Stomach (tissue), 9 donors: ENCODE results near the gene ADAM15. TPM values are rescaled to one million over a fixed set of nuclear protein-coding genes. Genes with fewer than 3 reads are reported as not detected.

Source experiments
- DNase-seq, 2 donors: peaks; one replicate each; pipeline versions ENCODE4 v3.0.0 to v3.0.0-alpha.2; 2013 to 2019
- H3K27ac ChIP-seq, 5 donors: fragments of 200-600 bp in 4 of 5; sonication (generic) in 4 of 5; one replicate each; pipeline ENCODE4 v1.5.1; 2013 to 2019; ENCODE audit warnings: mild to moderate bottlenecking in 1 of 5, moderate library complexity in 1 of 5
- H3K27me3 ChIP-seq, 3 donors: fragments of 200-600 bp; sonication (generic); one replicate each; pipeline ENCODE4 v1.5.1; 2017 to 2019; ENCODE audit warnings: mixed run types in 1 of 3
- H3K36me3 ChIP-seq, 4 donors: fragments of 200-600 bp; sonication (generic); 1 replicate in 3 of 4; 2 replicates in 1 of 4; pipeline ENCODE4 v1.5.1; 2016 to 2019
- H3K4me1 ChIP-seq, 4 donors: fragments of 200-600 bp; sonication (generic); one replicate each; pipeline ENCODE4 v1.5.1; 2016 to 2019
- H3K4me3 ChIP-seq, 4 donors: fragments of 200-600 bp; sonication (generic) in 3 of 4; one replicate each; pipeline ENCODE4 v1.5.1; 2016 to 2019; ENCODE audit warnings: mild to moderate bottlenecking in 1 of 4
- H3K9me3 ChIP-seq, 4 donors: fragments of 200-600 bp; sonication (generic); one replicate each; pipeline ENCODE4 v1.5.1; 2016 to 2019
- EP300 ChIP-seq: sonication (generic); formaldehyde crosslinking; IDR thresholded peaks from one replicate; pipeline ENCODE4 v1.6.1; 2017; ENCODE audit warnings: antibody characterized with exemption
- POLR2A ChIP-seq, 4 donors: fragments of 450-650 bp; IDR thresholded peaks; one replicate each; pipeline ENCODE4 v1.6.1; 2016; ENCODE audit warnings: antibody characterized with exemption in 4 of 4, control low read depth in 2 of 4, mild to moderate bottlenecking in 1 of 4, moderate library complexity in 1 of 4
- POLR2AphosphoS5 ChIP-seq, 3 donors: sonication (generic); formaldehyde crosslinking; IDR thresholded peaks; one replicate each; pipeline ENCODE4 v1.6.1; 2016; ENCODE audit warnings: antibody characterized with exemption in 3 of 3
- WGBS, 5 donors: extraction: QIAGEN DNeasy Blood & Tissue Kit in 3 of 5; methylation state at CpG; one replicate each; pipeline versions ENCODE4 v1.1.5 to v1.1.7; 2013 to 2018; 5-methylcytosine and 5-hydroxymethylcytosine counted together
- intact Hi-C: fragments of 100-400 bp; cut with DNase I; formaldehyde crosslinking; loops from one replicate; pipeline ENCODE4 v1.15.1; 2023; ENCODE audit warnings: low total_unique reads
- polyA plus RNA-seq, 3 donors: library from polyadenylated mRNA; stranded (reverse); fragments of 200-250 nt; gene quantifications; one replicate each; pipeline ENCODE4 v1.2.3, GENCODE V29; 2013
- total RNA-seq, 5 donors: library from RNA; depleted of rRNA; stranded (reverse); fragments of >200 nt; gene quantifications; one replicate each; pipeline versions ENCODE4 v1.1.0 to v1.2.3, GENCODE V29; 2014 to 2016
- TF ChIP-seq, protein P1 (sequence below), 7 experiments: fragments of 450-650 bp in 4 of 7; fragments of 200-600 bp in 3 of 7; sonication (generic) in 3 of 7; IDR thresholded peaks; one replicate each; pipeline ENCODE4 v1.5.1; 2016 to 2019; ENCODE audit warnings: antibody characterized with exemption in 7 of 7, control low read depth in 2 of 7, mild to moderate bottlenecking in 1 of 7
- donor health status: healthy with polysubstance abuse.
- donor health status: Bipolar disorder and iron deficiency.
- donor health status: healthy.

The ADAM15 gene
- total and polyA plus RNA-seq, 8 donors = 56.2 to 335 (median 154) TPM

- Histone ChIP-seq H3K4me3 (no peak overlapping the region), H3K27ac (no peak overlapping the region), H3K27me3 (peaks cover 0 to 3% (median 1%) of the 10 kb centered on the region in 3 donors), H3K9me3 (no peaks in the 10 kb centered on the region), H3K4me1 (peaks cover 19 to 34% (median 28%) of the 10 kb centered on the region in 4 donors), H3K36me3 (peaks cover 0 to 11% (median 8%) of the 10 kb centered on the region in 4 donors)
- DNase-seq = no peak
- intact Hi-C loops = no loop called here
- TF ChIP-seq EP300 = no peak
- no peak for TF ChIP-seq POLR2A (IDR thresholded peaks at IDR 0.05)
- no peak for TF ChIP-seq POLR2AphosphoS5 (IDR thresholded peaks at IDR 0.05)
- TF ChIP-seq, protein P1, sequence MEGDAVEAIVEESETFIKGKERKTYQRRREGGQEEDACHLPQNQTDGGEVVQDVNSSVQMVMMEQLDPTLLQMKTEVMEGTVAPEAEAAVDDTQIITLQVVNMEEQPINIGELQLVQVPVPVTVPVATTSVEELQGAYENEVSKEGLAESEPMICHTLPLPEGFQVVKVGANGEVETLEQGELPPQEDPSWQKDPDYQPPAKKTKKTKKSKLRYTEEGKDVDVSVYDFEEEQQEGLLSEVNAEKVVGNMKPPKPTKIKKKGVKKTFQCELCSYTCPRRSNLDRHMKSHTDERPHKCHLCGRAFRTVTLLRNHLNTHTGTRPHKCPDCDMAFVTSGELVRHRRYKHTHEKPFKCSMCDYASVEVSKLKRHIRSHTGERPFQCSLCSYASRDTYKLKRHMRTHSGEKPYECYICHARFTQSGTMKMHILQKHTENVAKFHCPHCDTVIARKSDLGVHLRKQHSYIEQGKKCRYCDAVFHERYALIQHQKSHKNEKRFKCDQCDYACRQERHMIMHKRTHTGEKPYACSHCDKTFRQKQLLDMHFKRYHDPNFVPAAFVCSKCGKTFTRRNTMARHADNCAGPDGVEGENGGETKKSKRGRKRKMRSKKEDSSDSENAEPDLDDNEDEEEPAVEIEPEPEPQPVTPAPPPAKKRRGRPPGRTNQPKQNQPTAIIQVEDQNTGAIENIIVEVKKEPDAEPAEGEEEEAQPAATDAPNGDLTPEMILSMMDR (IDR thresholded peaks at IDR 0.05) = no peak
- WGBS, 5 donors = 87 to 98% (median 94%) methylated on average over 3 of the region's 3 CpGs
Observed at GRCh38 chr1:155073377-155074242, 22.5 kb downstream of the ADAM15 start.

DNA sequence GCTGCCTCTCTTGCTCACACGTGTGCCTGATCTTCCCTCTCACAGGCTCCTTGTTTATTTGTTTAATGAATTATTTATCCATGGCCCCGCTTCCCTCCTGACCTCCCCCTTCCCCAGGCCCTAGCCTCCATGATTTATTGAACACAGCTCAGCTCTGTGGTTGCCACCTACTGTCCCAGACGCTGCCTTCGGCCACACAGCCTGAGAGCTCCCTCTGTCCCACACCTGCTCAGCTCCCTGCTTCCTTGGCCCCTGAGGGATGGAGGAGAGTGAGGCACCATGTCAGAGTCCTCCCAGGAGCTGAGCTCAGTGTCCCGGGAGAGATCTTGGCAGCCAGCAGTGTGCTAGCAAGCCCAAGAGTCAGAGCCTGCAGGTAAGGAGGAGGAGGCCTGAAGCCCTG is 24.4 kb downstream of the ADAM15 start:
- DNase-seq = no peak
- no peak overlapping the region for H3K4me3 ChIP-seq
- H3K27me3 ChIP-seq = peaks cover 8 to 22% (median 21%) of the 10 kb centered on the region in 3 donors
- WGBS, 5 donors = 56 to 71% (median 58%) methylated on average over 5 of the region's 5 CpGs
- peaks cover 31 to 42% (median 39%) of the 10 kb centered on the region in 4 donors for H3K4me1 ChIP-seq
- TF ChIP-seq POLR2A (IDR thresholded peaks at IDR 0.05) (no peak), POLR2AphosphoS5 (IDR thresholded peaks at IDR 0.05) (no peak), EP300 (no peak)
- TF ChIP-seq, protein P1 (IDR thresholded peaks at IDR 0.05) = no peak
- H3K9me3 ChIP-seq = no peaks in the 10 kb centered on the region
- no peak overlapping the region for H3K27ac ChIP-seq
- H3K36me3 ChIP-seq = no peaks in the 10 kb centered on the region
- intact Hi-C loops = no loop called here

- 60 to 92% (median 85%) methylated on average over 1 of the region's 1 CpG for WGBS, 5 donors
- Histone ChIP-seq H3K27me3 (peaks cover 15 to 31% (median 29%) of the 10 kb centered on the region in 3 donors), H3K4me1 (peaks cover 32 to 42% (median 39%) of the 10 kb centered on the region in 4 donors), H3K27ac (no peak overlapping the region), H3K9me3 (no peaks in the 10 kb centered on the region), H3K4me3 (no peak overlapping the region), H3K36me3 (no peaks in the 10 kb centered on the region)
- intact Hi-C loops = no loop called here
- TF ChIP-seq EP300 (no peak), POLR2A (IDR thresholded peaks at IDR 0.05) (no peak), POLR2AphosphoS5 (IDR thresholded peaks at IDR 0.05) (no peak)
- TF ChIP-seq, protein P1 (IDR thresholded peaks at IDR 0.05) = no peak
- DNase-seq = no peak
Observed at GRCh38 chr1:155076371-155076770, 25.3 kb downstream of the ADAM15 start.

DNA sequence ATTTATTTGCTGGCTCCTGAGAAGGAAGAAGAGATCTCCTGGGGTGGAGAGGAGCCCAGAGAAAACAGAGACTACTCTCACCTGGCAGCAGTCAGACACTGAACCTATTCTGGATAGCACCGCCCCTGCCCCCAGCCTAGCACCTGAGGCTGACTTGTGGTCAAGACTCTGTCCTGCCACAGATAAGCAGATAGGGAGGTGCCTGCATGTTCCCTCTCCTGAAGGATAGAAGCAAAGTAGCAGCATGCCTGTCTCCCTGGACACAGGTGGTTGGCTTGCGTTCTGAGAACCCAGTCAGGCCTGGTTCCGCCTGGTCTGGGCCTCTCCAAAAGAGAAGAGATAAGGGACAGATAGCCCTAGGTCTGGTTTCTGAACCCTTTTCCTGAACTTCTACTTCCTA is 26.2 kb downstream of the ADAM15 start:
- no peak for DNase-seq
- Histone ChIP-seq H3K9me3 (no peaks in the 10 kb centered on the region), H3K4me1 (peaks cover 40 to 46% (median 44%) of the 10 kb centered on the region in 4 donors), H3K27me3 (peaks cover 19 to 40% (median 39%) of the 10 kb centered on the region in 3 donors), H3K27ac (no peak overlapping the region), H3K4me3 (no peak overlapping the region), H3K36me3 (no peaks in the 10 kb centered on the region)
- 49 to 82% (median 61%) methylated on average over 3 of the region's 3 CpGs for WGBS, 5 donors
- TF ChIP-seq POLR2A (IDR thresholded peaks at IDR 0.05) (no peak), EP300 (no peak), POLR2AphosphoS5 (IDR thresholded peaks at IDR 0.05) (no peak)
- TF ChIP-seq, protein P1 (IDR thresholded peaks at IDR 0.05) = no peak
- intact Hi-C loops = no loop called here
